Activated CD8-positive, alpha-beta memory T cell treated with anti-CD3 and anti-CD28 coated beads for 1 hour (primary cell): ENCODE results near the gene TP53I3.
"Not testable (repeated sequence)": the region's sequence is repeated elsewhere in the genome, so short reads cannot be mapped to it uniquely, and the experiment has no call there.

ENCODE experiments used
- DNase-seq, 2 donors: peaks; one replicate each; pipeline ENCODE4 v3.0.0-alpha.2; 2020; ENCODE audit warnings: low read depth in 1 of 2; ENCODE audit errors: extremely low read depth in 1 of 2

The TP53I3 gene, protein sequence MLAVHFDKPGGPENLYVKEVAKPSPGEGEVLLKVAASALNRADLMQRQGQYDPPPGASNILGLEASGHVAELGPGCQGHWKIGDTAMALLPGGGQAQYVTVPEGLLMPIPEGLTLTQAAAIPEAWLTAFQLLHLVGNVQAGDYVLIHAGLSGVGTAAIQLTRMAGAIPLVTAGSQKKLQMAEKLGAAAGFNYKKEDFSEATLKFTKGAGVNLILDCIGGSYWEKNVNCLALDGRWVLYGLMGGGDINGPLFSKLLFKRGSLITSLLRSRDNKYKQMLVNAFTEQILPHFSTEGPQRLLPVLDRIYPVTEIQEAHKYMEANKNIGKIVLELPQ

DNA sequence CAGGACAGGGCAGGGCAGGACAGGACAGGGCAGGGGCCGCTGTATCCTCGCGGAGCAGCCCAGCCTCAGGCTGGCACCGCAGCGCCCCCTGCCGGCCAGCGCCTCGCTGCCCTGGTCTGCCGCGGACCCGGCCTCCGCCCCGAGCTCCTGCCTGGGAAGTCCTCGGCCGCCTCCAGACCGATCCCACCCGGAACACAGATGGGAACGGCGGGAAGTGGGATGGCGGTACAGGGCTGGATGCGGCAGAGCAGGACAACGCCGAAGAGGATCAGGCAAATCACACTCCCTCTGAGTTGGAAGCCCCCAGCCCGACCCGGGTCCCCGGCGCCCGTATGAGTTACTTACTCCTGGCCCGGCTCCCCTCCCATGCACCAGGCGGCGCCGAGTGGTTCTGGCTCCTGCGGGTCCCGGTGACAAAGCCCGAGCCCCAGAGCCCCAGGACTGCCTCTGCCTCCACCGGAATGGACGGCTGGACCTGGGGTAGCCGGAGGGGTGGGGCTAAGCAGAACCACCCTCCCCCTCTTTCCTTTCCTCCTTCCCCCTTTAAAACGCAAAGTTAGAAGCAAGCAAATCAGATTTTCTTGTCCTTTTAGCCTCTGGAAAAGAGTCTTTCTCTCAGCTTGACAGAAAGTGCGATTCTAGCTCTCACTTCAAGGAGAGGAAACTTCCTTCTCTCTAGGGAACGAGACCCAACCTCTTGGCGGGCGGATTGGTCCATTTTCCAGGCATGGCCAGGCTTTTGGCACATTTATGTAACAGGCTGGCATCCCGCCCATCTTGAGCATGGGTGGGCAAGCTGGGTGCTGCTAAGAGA is at the start of gene TP53I3:
TP53I3 (minus strand) TSS at position 449 of the 814 bp plus-strand sequence. CDS start 508 bp downstream, outside the sequence.
- peak in 1 of 2 donors; percentile 76 for DNase-seq

GRCh38 chr2:24132543-24132942 is 47.9 kb upstream of the TP53I3 start:
- no peak for DNase-seq

GRCh38 chr2:24125956-24126355 is 41.3 kb upstream of the TP53I3 start:
- DNase-seq, result no peak

DNA sequence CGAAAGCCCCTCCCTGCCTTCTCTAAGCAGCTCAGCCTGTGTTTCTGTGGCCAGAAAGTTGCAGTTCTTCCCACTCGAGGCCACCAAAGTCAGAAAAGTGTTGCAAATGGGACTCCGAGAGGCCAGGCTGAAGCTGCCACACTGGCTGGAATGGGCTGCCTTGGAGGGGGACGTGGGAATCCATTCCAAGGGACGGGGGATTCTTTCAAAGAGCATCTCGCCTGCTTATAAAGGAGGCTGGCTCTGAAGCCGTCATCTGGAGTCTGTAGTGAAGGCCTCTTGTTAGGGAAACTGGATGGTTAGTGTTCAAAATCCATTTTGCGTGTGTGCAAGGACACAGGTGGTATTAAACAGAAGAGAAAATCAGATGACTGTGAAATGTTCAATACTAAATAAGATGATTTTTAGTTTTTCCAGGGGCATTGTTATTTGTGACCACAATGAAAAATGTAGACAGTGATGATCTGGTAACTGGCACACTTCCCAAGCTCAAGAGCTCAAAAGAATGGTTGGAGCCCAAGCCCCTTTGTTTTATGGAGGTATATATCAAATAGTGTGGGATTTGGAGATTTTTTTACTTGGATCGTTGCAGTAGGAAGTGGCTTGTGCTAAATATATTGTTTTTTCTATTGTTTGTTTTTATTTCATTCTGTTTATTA is 39.4 kb upstream of the TP53I3 start:
- DNase-seq, result no peak

- DNase-seq, result peak in 1 of 2 donors; percentile 34
Observed at GRCh38 chr2:24123195-24123921, 38.7 kb upstream of the TP53I3 start, which contains the start of the genes FAM228B and PFN4. Gene FAM228B, plus strand, starts transcription at chr2:24123469. Its CDS starts 893 bp downstream, at chr2:24124362. Gene PFN4, minus strand, starts transcription at chr2:24123334. Its CDS starts 799 bp downstream, at chr2:24122535.

DNA sequence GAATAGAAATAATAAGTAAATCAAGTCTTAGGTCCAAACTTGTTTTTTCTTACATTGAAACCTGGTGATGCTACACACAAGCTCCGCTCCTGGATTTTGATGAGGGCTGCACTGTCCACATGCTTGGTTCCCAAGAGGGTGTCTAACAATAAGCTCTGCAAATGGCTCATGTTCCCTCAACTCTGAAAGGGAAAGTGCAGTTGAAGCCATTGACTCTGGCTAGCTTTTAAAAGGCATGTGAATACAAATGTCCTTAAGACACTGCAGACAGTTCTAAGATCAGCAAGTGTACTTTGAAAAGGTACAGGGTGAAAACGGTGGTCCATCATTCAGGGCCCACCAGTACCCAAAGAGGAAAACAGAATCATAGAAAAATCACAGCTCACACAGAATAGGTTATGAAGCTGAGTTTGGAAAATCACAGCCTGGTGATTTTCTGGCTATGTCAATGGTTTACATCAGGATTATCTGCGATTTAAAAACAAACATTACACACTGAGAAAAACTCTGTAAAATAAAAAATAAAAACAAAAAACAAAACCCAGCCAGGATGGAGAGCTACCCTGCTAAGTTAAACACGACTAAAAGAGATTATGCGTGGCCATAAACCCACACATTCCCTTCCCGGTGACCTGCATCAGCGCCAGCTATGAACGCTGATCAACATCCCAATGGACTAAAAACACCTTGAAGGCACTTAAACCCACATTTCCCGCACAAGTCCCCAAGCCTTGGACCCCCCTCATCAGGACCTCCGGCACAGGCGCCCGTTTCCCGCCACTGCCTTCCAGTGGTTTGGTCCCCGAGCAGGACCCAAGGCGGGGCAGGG is 37.9 kb upstream of the TP53I3 start:
- no peak for DNase-seq

- DNase-seq, result no peak
Observed at GRCh38 chr2:24121469-24121868, 36.8 kb upstream of the TP53I3 start.

GRCh38 chr2:24121066-24121465 is 36.4 kb upstream of the TP53I3 start:
- DNase-seq, result no peak

DNA sequence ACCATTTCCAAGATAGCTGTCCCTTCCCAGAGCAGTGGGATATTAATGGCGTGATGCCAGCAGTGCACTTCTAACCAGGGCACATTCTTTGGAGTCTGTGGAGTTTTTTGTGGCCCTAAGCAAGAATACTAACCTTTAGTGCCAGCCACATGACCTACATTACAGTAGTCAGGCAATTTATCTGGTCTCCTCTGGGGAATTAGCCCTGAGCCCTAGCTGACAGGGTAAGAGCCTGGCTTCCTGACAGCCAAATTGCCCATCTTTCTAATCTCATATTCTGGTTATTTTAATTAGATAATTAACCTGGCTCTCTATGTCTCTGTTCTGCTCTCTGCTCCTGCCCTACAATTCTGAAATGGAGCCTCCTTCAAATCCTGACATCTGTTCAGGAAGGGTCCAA is 33.3 kb upstream of the TP53I3 start:
- DNase-seq, result no peak

- DNase-seq, result no peak
Observed at GRCh38 chr2:24115057-24115456, 30.4 kb upstream of the TP53I3 start.

DNA sequence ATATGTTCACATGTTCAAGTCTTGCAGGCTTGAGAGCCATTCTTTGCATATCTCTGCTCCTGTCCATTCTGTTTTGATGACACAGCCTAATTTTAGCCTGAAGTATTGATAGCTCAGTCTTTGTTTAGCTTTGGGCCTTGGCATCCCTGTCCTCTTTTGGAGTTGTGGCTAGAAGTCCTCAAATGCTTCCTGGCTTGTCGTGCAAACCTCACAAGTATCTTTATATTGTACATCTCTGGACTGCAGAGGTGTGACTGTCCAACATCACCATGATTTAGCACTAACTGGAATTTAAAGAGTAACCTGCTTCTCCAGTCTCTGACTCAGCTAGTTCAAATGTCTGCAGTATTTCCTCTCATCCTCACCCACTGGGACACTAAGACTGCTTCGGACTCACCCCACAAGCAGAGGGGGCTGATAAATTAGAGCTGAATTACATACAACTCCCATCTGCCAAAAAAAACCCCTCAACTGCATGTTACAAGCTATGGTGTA is 26.8 kb upstream of the TP53I3 start:
- DNase-seq, result no peak

DNA sequence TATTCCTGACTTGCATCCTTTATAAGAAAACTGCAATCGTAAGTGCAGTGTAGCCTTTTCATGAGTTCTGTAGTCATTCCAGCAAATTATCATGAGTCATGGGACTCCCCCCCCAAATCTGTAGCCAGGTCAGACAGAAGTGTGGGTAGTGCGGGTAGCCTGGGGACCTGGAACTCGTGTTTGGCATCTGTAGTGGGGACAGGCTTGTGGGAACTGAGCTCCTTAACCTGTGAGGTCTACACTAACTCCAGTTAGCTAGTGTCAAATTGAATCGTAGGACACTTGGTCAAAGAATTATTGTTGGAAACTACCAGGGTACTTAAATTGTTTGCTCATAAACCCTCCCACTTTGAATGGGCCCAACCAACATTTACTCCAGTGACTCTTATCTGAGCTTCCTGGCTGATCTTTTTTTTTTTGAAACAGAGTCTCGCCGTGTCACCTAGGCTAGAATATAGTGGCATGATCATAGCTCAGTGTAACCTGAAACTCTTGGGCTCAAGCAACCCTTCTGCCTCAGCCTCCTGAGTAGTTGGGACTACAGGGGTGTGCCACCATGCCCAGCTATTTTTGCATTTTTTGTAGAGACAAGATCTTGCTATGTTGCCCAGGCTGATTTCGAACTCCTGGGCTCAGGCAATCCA is 26.1 kb upstream of the TP53I3 start:
- DNase-seq, result no peak

DNA sequence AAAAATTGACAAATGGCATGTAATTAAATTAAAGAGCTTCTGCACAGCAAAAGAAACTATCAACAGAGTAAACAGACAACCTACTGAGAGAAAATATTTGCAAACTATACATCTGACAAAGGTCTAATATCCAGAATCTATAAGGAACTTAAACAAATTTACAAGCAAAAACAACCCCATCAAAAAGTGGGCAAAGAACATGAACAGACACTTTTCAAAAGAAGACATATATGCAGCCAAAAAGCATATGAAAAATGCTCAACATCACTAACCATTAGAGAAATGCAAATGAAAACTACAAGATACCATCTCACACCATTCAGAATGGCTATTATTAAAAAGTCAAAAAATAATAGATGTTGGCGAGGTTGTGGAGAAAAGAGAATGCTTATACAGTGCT is 24.8 kb upstream of the TP53I3 start:
- DNase-seq, result not testable (repeated sequence)

GRCh38 chr2:24107336-24107735 is 22.7 kb upstream of the TP53I3 start:
- DNase-seq, result no peak

- DNase-seq, result no peak
Observed at GRCh38 chr2:24106786-24107185, 22.2 kb upstream of the TP53I3 start.

DNA sequence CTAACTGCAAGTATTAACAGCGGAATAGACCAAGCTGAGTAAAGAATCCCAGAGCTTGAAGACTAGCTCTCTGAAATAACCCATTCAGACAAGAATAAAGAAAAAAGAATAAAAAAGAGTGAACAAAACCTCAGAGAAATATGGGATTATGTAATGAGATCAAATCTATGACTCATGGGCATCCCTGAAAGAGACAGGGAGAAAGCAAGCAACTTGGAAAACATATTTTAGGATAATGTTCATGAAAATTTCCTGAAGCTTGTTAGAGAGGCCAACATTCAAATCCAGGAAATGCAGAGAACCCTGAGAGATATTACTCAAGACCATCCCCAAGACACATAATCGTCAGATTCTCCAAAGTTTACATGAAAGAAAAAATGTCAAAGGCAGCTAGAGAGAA is 21.2 kb upstream of the TP53I3 start:
- DNase-seq, result no peak

DNA sequence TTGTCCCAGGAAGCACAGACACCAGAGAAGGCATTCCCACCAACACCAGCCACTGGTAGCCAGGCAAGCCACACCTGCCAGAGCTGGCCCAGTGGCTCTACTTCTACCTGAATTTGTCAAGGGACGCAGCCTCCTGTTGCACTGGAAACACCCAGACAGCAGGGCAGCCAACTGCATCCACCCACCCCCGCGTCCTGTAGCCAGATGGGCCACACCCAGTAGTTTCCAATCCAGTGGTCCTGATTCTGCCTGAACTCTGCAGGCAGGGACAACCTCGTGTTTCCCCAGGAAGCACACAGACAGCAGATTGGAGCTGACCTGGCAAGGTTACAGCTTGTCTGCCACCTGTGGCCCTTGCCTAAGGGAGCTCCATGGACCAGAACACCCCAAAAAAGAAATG is 20.3 kb upstream of the TP53I3 start:
- DNase-seq, result no peak

DNA sequence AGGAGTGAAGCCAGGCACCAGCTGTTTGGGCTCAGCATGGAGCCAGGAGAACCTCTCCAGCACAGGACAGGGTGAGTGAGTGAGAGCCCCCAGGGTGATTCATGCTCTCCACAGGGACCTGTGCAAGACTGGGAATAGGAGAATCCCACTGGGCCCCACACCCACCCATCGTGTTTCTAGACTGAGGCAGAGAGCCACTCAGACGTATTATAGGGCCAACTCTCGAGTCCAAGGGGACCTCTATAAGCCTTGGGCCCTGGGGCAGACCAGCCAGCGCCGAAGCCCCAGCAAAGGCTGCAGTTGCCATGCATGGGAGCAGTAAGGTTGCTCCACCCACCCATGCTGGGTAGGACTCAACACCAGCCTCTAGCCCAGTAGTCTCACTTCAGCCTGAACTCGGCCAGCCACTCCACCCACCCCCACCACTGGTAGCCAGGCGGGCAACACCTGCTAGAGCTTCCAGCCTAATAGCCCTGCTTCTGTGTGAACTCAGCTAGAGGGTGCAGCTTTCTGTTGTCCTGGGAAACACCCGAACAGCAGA is 19.5 kb upstream of the TP53I3 start:
- DNase-seq, result no peak

GRCh38 chr2:24102677-24103076 is 18.0 kb upstream of the TP53I3 start:
- DNase-seq, result no peak
